Activated naive CD8-positive, alpha-beta T cell (primary cell): Measurements from ENCODE around the gene CTLA4.

Source experiments
- H3K27ac Mint-ChIP-seq: one replicate; pipeline ENCODE4 v1.8.0; 2021; ENCODE audit warnings: mixed read lengths
- H3K27me3 Mint-ChIP-seq: one replicate; pipeline ENCODE4 v1.8.0; 2021; ENCODE audit warnings: mixed read lengths
- H3K36me3 Mint-ChIP-seq: one replicate; pipeline ENCODE4 v1.8.0; 2021; ENCODE audit warnings: mixed read lengths
- H3K4me1 Mint-ChIP-seq: one replicate; pipeline ENCODE4 v1.8.0; 2021; ENCODE audit warnings: low read depth, mixed read lengths
- H3K4me3 Mint-ChIP-seq: one replicate; pipeline ENCODE4 v1.8.0; 2021; ENCODE audit warnings: mild to moderate bottlenecking, mixed read lengths
- H3K9me3 Mint-ChIP-seq: one replicate; pipeline ENCODE4 v1.8.0; 2021; ENCODE audit warnings: low read depth, mixed read lengths

The CTLA4 gene

DNA sequence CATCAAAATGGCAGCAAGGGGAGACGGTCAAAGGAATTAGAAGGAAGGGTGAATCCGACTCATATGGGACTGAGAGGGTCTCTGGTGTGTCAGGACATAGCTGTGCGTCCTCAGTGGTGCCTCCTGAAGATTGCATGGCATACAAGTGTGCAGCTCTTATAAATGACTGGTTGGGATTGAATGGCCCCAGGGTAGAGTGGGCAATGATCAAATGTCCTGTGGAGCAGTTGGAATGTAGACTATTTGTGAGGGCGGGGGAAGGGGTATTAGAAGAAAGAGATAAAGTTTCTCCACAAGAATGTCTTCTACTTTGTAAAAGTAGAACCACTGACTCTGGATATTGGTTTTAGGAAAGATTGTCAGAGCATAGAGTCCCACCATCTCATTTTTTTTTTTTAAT lies 24.6 kb downstream of the CTLA4 start:
- no peak overlapping the region for H3K27ac Mint-ChIP-seq
- H3K4me3 Mint-ChIP-seq, result no peak overlapping the region
- H3K4me1 Mint-ChIP-seq, result peaks cover 36% of the 10 kb centered on the region

DNA sequence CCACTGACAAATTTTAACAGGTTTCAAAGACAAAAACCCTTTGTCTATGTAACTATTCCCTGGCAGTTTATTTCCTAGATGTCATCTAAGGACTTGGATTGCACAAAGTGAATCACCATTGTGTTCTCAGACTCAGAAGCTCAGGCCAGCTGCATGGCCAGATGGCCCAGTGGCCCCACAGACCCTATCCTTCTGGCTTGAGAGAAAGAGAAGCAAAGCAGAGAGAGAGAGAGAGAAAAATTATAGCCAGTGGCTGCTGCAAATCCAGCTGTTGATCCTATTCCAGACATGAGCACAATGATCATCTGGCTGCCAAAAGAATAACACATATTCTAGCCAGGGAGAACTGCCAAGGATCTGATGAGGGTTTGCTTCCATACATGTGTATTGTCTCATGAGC lies 25.8 kb downstream of the CTLA4 start:
- peaks cover 41% of the 10 kb centered on the region for H3K4me1 Mint-ChIP-seq
- no peaks in the 10 kb centered on the region for H3K9me3 Mint-ChIP-seq
- no peak overlapping the region for H3K27ac Mint-ChIP-seq
- H3K4me3 Mint-ChIP-seq, result no peak overlapping the region
- H3K36me3 Mint-ChIP-seq, result peaks cover 2% of the 10 kb centered on the region
- no peaks in the 10 kb centered on the region for H3K27me3 Mint-ChIP-seq

More for the DNA sequence above, 24.6 kb downstream of the CTLA4 start:
- no peaks in the 10 kb centered on the region for H3K9me3 Mint-ChIP-seq
- no peaks in the 10 kb centered on the region for H3K27me3 Mint-ChIP-seq
- H3K36me3 Mint-ChIP-seq, result peaks cover 2% of the 10 kb centered on the region

DNA sequence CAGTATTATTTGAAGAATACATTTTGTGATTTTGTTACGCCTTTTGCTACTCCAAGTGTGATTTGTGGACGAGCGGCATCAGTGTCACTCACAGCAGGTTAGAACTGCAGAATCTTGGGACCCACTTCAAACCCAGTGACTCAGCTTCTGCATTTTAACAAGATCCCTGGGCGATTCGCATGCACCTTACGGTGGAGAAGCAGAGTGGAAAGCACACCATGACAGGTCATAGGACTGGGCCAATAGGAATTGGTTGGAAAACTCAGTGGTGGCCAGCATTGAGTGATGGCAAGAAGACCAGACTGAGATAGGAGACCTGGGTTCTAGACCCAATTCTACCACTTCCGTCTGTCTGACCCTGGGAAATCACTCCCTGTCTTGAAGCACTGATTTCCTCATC lies 26.3 kb downstream of the CTLA4 start:
- no peaks in the 10 kb centered on the region for H3K27me3 Mint-ChIP-seq
- no peaks in the 10 kb centered on the region for H3K9me3 Mint-ChIP-seq
- peaks cover 2% of the 10 kb centered on the region for H3K36me3 Mint-ChIP-seq
- H3K4me3 Mint-ChIP-seq, result no peak overlapping the region
- peak overlapping the region; percentile 70 for H3K27ac Mint-ChIP-seq
- H3K4me1 Mint-ChIP-seq, result peaks cover 41% of the 10 kb centered on the region

DNA sequence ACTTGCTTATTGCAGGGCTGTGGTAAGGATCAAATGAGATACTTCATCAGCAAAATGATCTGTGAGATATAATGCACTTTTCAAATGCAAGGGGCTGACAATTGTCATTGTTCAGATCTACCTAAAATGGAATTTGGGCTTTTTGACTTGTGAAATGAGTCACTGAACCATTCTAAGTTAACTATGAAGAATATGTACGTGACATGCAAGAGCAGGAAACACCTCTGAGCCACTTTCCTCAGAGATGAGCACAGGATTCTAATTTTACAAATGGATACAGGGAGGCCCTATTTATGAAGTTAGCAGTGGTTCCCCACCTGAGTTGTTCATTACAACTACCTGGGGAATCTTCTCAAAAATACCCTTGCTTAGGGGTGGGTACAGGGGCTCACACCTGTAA lies 26.7 kb downstream of the CTLA4 start:
- Mint-ChIP-seq H3K4me1 (peaks cover 41% of the 10 kb centered on the region), H3K9me3 (no peaks in the 10 kb centered on the region), H3K36me3 (peaks cover 2% of the 10 kb centered on the region), H3K27me3 (no peaks in the 10 kb centered on the region), H3K27ac (peak overlapping the region; percentile 70), H3K4me3 (no peak overlapping the region)

DNA sequence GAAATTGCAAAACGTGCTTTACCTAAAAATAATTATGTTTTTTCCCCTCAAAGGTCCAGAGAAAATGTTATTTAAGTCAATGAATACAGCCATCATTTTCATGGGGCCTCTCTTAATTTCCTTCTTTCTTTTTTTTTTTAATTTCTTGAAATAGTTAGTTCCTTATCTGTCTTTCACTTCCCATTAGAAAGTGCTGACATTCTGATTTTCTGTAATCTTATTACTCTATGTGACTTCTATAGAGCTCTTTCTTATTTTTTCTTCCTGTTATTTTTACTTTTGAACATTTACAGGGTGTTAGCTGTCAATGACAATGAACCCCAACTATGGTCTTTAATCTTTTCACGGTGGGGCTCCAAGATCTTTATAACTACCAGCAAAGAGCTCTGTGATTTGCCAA lies 30.0 kb downstream of the CTLA4 start:
- H3K36me3 Mint-ChIP-seq, result peaks cover 9% of the 10 kb centered on the region
- H3K27me3 Mint-ChIP-seq, result no peaks in the 10 kb centered on the region
- no peak overlapping the region for H3K27ac Mint-ChIP-seq
- peaks cover 18% of the 10 kb centered on the region for H3K4me1 Mint-ChIP-seq
- H3K9me3 Mint-ChIP-seq, result peaks cover 16% of the 10 kb centered on the region
- no peak overlapping the region for H3K4me3 Mint-ChIP-seq

DNA sequence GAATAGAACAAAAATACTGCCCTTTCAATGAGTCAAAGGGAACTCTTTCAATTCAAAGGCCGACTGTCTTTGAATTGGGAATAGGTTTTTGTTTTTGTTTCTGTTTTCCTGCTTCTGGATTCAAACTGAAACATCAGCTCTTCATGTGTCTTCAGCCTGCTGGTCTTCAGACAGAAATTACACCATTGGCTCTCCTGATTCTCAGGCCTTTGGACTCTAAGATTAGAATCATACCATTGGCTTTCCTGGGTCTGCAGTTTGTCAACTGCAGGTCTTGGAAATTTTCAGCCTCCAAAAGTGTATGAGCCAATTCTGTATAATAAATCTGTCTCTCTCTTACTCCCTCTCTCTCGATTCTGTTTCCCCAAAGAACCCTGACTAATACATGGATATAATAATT lies 31.1 kb downstream of the CTLA4 start:
- no peak overlapping the region for H3K27ac Mint-ChIP-seq
- H3K36me3 Mint-ChIP-seq, result peaks cover 9% of the 10 kb centered on the region
- no peaks in the 10 kb centered on the region for H3K27me3 Mint-ChIP-seq
- peaks cover 16% of the 10 kb centered on the region for H3K9me3 Mint-ChIP-seq
- H3K4me1 Mint-ChIP-seq, result peaks cover 17% of the 10 kb centered on the region
- H3K4me3 Mint-ChIP-seq, result no peak overlapping the region

DNA sequence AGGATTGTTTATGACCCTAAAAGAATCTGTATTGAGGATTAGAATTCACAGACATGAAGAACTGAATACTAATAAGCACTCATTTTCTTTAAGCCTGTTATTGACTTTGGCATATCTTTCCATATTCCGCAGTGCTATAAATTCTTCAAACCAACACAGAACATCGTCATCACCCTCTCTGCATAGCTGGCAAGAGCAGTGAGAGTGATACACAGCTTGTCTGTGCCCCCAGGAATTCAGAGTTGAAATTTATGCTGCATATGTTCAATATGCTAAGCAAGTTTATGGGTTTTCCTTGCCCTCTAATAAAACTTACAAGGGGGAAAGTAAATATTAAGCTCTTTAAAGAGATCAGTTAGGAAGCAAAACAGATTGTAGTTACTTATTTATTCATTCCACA lies 32.7 kb downstream of the CTLA4 start:
- H3K9me3 Mint-ChIP-seq, result peaks cover 16% of the 10 kb centered on the region
- peaks cover 8% of the 10 kb centered on the region for H3K4me1 Mint-ChIP-seq
- no peaks in the 10 kb centered on the region for H3K27me3 Mint-ChIP-seq
- peaks cover 9% of the 10 kb centered on the region for H3K36me3 Mint-ChIP-seq
- H3K27ac Mint-ChIP-seq, result no peak overlapping the region
- H3K4me3 Mint-ChIP-seq, result no peak overlapping the region

DNA sequence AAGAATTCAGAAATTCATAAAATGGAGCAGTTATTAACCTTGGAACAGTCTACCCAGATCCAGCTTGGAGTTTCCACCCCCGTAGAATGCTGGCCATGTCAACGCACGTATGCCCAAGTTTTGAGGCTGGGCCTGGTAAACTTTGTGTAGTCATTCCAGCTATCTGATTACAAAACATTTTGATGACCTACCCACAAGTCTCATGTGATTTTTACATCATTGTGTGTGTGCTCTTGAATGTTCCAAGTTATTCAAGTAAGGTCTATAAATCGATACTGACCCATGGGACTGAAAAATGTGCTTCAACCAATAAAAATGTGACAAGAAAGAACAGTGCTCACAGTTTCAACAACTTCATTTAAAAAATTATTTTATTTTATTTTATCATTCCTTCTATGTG lies 36.5 kb downstream of the CTLA4 start:
- Mint-ChIP-seq H3K27ac (no peak overlapping the region), H3K27me3 (no peaks in the 10 kb centered on the region), H3K9me3 (peaks cover 16% of the 10 kb centered on the region), H3K36me3 (peaks cover 9% of the 10 kb centered on the region), H3K4me1 (peaks cover 3% of the 10 kb centered on the region), H3K4me3 (no peak overlapping the region)

DNA sequence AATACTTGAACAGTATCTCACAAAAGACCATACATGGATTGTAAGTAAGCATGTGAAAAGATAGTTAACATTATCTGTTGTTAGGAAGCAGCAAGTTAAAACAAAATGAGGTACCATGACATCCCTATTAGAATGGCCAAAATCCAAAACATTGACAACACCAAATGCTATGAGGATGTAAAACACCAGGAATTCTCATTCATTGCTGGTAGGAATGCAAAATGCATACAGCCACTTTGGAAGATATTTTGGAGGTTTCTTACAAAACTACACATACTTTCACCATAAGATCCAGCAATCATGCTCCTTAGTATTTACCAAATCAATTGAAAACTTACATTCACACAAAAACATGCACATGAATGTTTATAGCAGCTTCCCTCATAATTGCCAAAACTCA lies 38.1 kb downstream of the CTLA4 start:
- Mint-ChIP-seq H3K4me3 (no peak overlapping the region), H3K9me3 (peaks cover 15% of the 10 kb centered on the region), H3K27me3 (no peaks in the 10 kb centered on the region), H3K4me1 (peaks cover 17% of the 10 kb centered on the region), H3K36me3 (peaks cover 7% of the 10 kb centered on the region), H3K27ac (no peak overlapping the region)

DNA sequence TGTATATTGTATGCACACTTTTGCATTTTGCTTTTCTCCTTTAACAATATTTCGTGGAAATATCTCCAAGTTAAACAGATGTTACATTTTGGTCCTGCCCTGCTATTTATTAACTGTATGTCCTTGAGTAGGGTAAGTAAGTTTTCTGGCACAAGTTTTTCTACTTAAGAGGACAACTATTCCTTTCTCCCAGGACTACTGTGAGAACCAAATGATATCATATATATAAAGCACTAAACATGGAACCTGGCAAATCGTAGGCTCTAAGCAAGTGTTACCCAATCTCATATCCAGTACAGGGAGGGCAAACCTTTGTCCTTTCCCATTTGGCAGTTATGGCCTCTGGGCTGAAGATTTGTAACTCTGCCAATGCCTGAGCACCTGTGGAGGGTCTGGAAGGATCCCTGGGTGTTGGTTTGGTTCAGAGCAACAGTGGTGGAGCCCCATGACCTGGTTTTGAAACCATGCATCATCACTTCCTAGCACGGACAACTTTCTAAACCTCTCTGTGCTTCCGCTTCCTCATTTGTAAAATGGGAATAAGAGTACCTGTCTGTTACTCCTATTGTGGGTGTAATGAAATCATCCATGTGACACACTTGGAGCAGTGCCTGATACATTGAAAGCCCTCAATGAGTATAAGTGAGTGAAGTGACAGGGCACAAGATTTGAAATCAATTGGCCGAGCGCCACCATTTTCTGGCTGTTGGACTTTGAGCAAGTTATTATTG lies 40.7 kb downstream of the CTLA4 start:
- Mint-ChIP-seq H3K27ac (no peak overlapping the region), H3K4me1 (peaks cover 17% of the 10 kb centered on the region), H3K36me3 (no peaks in the 10 kb centered on the region), H3K27me3 (no peaks in the 10 kb centered on the region), H3K4me3 (no peak overlapping the region), H3K9me3 (no peaks in the 10 kb centered on the region)

DNA sequence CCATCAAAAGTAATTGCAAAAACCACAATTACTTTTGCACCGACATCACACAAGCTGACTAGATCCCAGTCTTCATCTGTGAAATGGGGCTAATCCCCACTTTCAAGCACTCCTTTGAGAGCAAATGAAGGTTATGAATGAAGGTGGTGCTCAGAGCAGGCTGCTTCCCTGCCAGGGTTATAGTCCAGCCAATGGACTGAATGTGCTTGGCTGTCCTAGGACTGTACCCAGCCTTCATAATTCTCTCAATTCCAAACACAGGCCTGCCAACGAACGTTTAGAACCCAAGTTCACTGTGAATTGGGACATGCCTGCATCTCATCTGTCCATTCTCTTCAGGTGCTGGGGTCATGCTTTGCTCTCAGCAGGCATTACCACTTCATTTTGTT lies 41.2 kb downstream of the CTLA4 start:
- Mint-ChIP-seq H3K9me3 (no peaks in the 10 kb centered on the region), H3K4me3 (no peak overlapping the region), H3K36me3 (no peaks in the 10 kb centered on the region), H3K27me3 (no peaks in the 10 kb centered on the region), H3K27ac (peak overlapping the region; percentile 59), H3K4me1 (peaks cover 17% of the 10 kb centered on the region)

DNA sequence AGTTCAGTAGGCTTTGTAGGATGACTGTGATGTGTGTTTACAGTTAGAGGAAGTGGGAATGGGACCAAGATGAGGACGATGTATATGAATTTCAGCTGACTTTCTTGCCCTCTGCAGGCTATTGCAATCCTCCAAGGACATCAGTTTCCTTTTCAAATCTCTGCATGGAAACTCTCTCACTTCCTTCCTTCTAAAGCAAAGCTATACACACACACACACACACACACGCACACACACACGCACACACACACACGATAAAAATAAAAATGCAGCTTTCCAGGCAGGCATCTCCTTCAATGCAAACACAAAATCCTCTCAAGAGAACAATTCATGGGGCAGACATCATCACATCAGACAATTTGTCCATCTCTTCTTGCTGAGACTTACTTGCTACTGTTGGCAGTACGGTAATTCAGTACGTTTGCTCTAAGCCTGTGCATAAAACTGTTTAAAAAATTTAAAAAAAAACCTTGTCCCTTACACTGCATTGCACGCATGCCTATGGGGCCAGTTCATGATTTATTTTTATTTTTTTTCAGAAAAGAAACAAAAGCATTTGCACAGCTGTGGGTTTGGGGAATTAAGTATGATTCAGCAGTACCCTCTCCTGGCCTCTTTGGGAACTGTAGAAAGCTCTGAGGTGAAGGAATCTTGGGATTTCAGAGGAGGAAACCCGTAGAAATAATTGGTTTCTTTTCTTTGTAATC lies 41.8 kb downstream of the CTLA4 start:
- H3K27ac Mint-ChIP-seq, result peak overlapping the region; percentile 59
- peak overlapping the region; percentile 43 for H3K4me3 Mint-ChIP-seq
- H3K4me1 Mint-ChIP-seq, result peaks cover 17% of the 10 kb centered on the region
- H3K9me3 Mint-ChIP-seq, result no peaks in the 10 kb centered on the region
- no peaks in the 10 kb centered on the region for H3K27me3 Mint-ChIP-seq
- H3K36me3 Mint-ChIP-seq, result no peaks in the 10 kb centered on the region

DNA sequence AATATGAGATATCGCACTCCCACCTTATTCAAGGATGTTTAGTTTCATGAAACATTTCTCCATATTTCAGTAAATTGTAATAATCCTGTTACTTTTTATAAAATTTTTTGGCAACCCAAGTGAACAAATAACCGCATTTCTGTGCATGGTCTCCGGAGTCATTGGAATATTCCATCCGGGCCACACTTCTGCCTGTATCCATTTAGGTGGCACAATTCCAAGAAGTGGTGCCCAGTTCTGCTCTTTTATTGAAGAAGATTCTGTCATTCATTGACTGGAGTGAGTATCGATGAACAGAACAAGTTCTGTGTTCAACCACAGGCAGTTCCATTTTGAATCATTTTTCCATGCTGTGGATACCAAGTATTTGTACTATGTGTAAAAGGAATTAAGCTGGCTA lies 42.4 kb downstream of the CTLA4 start:
- H3K27me3 Mint-ChIP-seq, result no peaks in the 10 kb centered on the region
- no peaks in the 10 kb centered on the region for H3K9me3 Mint-ChIP-seq
- no peaks in the 10 kb centered on the region for H3K36me3 Mint-ChIP-seq
- H3K4me3 Mint-ChIP-seq, result no peak overlapping the region
- H3K27ac Mint-ChIP-seq, result no peak overlapping the region
- peaks cover 21% of the 10 kb centered on the region for H3K4me1 Mint-ChIP-seq

DNA sequence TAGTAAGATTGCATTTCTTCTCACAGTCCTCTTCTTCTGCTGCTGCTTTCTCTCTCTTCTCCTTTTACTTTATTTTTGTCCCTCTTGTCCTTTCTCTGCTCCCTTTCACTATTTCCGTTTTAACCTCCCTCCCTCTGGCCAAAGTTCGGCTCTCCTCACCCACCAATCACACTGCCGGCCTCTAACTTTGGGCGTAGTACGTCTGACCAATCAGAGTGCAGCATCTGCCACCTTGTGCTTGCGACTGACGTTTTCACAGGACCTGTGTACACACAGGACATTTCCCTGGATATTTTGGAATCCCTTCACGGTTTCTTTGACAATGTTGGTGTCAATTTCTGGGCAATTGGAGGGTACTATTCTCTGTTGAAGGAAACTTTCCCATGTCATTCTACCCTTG lies 46.4 kb downstream of the CTLA4 start:
- Mint-ChIP-seq H3K27me3 (no peaks in the 10 kb centered on the region), H3K9me3 (no peaks in the 10 kb centered on the region), H3K27ac (no peak overlapping the region), H3K4me3 (no peak overlapping the region), H3K4me1 (peaks cover 25% of the 10 kb centered on the region), H3K36me3 (no peaks in the 10 kb centered on the region)

DNA sequence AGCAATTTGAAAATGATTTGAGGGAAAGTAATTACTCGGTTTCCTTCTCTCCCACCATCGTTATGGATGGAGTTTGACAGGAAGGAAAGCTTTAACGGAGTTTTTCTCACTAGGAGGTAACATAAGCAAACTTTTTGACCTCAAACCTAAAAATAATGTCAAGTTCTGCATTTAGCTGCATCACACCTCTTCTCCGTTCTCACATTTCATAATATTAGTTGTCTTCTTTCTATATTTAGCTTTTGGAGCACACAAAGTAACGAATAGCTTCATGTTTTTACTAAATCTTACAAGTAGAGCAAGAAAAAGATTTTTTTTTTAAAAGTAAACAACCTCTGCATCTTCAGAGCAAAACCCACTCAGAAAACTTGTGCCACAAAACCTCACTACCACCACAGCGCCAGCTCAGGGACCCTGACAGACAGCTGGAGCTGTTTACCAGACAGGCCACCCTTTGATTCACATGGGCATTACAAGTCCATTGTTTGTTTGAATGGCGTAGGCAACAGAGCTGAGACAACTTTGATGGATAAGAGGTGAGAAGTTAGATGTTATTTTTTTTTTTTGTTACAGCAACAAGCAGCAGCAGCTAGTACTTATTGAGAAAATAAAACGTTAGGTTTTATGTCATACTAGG lies 47.1 kb downstream of the CTLA4 start:
- Mint-ChIP-seq H3K27ac (no peak overlapping the region), H3K36me3 (no peaks in the 10 kb centered on the region), H3K9me3 (no peaks in the 10 kb centered on the region), H3K27me3 (no peaks in the 10 kb centered on the region), H3K4me3 (no peak overlapping the region), H3K4me1 (peaks cover 18% of the 10 kb centered on the region)
